Measurements from ENCODE around the gene INSYN2B.
A peak's percentile ranks its signal among the peaks of the same experiment; 100 is the strongest.
"Not testable (repeated sequence)": the region's sequence is repeated elsewhere in the genome, so short reads cannot be mapped to it uniquely, and the experiment has no call there.

The INSYN2B gene

DNA sequence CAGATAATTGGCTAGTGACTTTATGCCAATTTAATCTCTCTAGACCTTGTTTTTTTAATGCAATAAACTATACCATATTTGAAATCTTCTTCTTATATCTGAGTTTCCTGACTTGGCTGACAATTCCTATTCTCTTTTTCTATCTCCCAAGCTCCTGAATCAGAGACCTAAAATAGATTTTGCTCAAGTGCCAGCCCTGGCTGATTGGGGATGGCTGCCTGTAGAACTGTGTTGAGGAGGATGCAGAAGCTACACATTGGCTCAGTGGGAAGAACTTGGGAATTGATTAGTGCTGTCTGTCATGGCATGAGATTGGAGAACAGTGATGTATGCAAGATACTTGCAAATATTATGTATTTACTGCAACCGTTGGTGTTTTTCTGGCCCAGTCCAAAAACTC, 132.8 kb downstream of the INSYN2B start:
- no peak overlapping the region for H3K4me3 ChIP-seq (ENCODE audit: low read length)
- TF ChIP-seq, protein P1, sequence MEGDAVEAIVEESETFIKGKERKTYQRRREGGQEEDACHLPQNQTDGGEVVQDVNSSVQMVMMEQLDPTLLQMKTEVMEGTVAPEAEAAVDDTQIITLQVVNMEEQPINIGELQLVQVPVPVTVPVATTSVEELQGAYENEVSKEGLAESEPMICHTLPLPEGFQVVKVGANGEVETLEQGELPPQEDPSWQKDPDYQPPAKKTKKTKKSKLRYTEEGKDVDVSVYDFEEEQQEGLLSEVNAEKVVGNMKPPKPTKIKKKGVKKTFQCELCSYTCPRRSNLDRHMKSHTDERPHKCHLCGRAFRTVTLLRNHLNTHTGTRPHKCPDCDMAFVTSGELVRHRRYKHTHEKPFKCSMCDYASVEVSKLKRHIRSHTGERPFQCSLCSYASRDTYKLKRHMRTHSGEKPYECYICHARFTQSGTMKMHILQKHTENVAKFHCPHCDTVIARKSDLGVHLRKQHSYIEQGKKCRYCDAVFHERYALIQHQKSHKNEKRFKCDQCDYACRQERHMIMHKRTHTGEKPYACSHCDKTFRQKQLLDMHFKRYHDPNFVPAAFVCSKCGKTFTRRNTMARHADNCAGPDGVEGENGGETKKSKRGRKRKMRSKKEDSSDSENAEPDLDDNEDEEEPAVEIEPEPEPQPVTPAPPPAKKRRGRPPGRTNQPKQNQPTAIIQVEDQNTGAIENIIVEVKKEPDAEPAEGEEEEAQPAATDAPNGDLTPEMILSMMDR (IDR thresholded peaks at IDR 0.05; ENCODE audit: insufficient read depth, low read depth, low read length, missing control alignments) = no peak
- no peak for DNase-seq (ENCODE audit: low read depth)

DNA sequence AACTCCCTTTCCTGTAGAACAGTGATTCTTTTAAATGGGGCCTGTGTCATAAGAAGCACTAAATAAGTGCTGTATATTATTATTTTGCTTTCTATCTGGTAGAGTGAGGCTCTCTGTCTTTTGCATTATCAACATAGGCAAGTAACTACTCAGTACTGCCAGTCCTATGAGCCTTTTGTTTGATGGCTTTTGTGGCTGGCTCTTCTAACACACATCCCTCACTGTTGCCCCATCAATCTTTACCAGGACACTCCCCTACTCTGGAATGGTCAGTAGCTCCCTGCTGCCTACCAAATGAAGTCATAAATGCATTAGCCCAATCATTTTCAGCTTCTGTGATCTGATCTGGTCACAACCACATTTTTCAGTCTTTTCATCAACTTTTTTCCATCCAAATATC, 137.6 kb downstream of the INSYN2B start:
- no peak for DNase-seq (ENCODE audit: low read depth)
- TF ChIP-seq, protein P1 (IDR thresholded peaks at IDR 0.05; ENCODE audit: insufficient read depth, low read depth, low read length, missing control alignments) = no peak
- H3K4me3 ChIP-seq (ENCODE audit: low read length) = no peak overlapping the region

DNA sequence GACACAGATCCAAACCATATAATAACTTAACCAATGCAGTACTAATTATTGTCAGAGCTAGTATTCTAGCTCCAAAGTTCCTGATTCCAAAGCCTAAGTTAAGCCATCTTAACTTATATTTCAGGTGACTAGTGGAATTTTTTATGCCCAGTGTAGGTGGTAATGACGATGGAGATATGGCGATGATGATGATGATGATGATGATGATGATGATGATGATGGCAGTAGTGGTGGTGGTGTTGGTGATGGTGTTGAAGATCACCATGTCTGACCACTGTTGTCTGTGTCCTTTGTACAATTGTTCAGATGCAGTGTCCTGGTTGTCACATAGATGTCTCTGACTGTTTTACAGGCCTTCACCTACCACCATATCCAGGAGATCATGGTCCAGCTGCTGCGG, 139.9 kb downstream of the INSYN2B start:
- TF ChIP-seq, protein P1 (IDR thresholded peaks at IDR 0.05; ENCODE audit: insufficient read depth, low read depth, low read length, missing control alignments) = no peak
- no peak for DNase-seq (ENCODE audit: low read depth)
- H3K4me3 ChIP-seq (ENCODE audit: low read length) = no peak overlapping the region

DNA sequence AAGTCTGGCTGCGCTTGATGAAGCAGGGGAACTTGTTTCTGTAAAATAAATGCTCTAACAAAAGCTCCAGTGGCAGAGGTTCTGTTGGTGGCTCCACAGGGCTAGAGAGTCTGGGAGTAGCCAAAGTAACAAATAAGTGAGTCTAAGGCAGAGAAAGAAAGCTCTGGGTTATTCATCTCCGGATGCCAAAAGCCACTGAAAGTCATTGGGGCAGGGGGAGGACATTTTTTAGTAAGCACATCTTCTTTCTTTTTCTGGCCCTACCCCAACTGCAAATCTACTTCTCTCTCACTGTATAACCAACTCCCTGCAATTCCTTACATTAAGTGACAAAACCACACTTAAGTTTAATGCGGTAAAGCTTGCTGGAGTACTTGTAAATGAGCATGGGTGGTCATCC, 141.6 kb downstream of the INSYN2B start:
- TF ChIP-seq, protein P1 (IDR thresholded peaks at IDR 0.05; ENCODE audit: insufficient read depth, low read depth, low read length, missing control alignments) = no peak
- H3K4me3 ChIP-seq (ENCODE audit: low read length) = no peak overlapping the region
- DNase-seq (ENCODE audit: low read depth) = no peak

DNA sequence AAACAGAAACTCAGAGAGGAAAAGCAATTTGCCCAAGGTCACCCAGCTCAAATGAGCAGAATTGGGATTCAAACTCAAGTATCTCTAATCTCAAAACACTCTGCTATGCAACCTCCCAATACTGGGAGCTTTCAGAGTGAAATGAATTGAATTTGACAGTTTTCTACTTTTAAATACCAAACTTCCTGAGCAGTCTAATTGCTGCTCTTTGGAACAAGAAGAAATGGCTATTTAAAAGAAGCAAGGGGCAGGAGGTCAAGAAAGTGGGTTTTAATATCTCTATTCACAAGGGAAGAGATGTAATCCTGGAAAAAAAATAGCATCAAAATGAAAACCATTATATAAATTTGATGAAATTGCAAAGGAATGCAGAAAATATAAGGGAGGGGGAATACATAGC, 142.6 kb downstream of the INSYN2B start:
- TF ChIP-seq, protein P1 (IDR thresholded peaks at IDR 0.05; ENCODE audit: insufficient read depth, low read depth, low read length, missing control alignments) = no peak
- no peak for DNase-seq (ENCODE audit: low read depth)
- no peak overlapping the region for H3K4me3 ChIP-seq (ENCODE audit: low read length)

DNA sequence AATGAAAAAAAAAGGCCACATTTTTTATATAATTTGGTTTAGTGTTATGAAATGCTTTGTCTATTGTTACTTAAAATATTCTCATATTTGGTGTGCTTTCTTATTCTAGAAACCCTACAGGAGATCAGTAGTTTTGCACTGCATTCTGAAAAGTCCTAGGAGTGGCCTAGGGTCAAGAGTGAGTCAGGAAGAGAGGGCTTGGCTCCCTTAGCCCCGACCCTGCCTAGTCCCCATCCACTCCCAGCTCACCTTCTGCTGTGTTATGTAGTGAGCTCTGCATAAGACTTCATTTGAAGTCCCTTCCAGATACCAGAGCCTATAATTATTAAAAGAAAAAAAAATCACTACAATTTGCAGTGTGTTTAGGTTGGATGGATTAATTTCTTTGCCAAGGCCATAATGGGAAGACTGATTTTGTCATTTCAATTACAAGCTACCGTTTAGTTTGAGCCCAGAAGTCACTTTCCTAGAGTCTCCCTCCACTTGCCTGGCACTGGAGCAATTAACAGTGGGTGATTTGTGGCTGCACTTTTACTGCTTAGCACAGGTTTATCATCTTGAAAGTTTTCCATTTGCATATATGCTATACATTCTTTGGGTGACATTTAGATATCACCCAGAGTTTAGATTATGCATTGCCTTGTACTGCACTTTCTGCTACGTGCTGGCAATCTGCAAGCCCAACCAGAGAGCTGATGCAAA, 143.3 kb downstream of the INSYN2B start:
- TF ChIP-seq, protein P1 (IDR thresholded peaks at IDR 0.05; ENCODE audit: insufficient read depth, low read depth, low read length, missing control alignments) = no peak
- no peak overlapping the region for H3K4me3 ChIP-seq (ENCODE audit: low read length)
- no peak for DNase-seq (ENCODE audit: low read depth)

DNA sequence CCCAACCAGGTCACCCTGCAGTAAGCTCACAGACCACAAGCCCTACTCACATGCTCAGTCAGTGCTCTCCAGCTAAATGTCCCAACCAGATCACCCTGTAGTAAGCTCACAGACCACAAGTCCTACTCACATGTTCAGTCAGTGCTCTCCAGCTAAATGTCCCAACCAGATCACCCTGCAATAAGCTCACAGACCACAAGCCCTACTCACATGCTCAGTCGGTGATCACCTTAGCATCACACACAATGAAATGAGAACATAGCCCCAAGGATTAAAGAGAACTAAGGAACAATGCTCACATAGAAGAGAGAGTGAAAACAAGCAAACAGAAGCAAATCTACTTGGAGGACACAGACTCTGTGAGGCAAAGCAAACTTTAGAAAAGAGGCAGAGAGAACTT, 145.8 kb downstream of the INSYN2B start:
- DNase-seq (ENCODE audit: low read depth) = not testable (repeated sequence)

DNA sequence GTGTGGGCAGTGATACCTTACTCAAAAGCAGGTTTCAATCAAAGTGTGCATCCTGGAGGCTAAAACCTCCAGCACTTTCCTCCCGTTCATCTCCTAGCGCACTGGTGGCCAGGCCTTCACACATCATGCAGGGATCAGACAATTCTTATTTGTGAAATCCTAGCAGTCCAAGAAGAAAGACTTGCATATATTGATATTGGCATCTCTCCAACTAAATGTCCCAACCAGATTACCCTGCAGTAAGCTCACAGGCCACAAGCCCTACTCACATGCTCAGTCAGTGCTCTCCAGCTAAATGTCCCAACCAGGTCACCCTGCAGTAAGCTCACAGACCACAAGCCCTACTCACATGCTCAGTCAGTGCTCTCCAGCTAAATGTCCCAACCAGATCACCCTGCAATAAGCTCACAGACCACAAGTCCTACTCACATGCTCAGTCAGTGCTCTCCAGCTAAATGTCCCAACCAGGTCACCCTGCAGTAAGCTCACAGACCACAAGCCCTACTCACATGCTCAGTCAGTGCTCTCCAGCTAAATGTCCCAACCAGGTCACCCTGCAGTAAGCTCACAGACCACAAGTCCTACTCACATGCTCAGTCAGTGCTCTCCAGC, 146.5 kb downstream of the INSYN2B start:
- DNase-seq (ENCODE audit: low read depth) = peak; percentile 32
- H3K4me3 ChIP-seq (ENCODE audit: low read length) = not testable (repeated sequence)

More for the DNA sequence above, 145.8 kb downstream of the INSYN2B start:
- H3K4me3 ChIP-seq (ENCODE audit: low read length) = not testable (repeated sequence)

Data from epithelial cell of esophagus (primary cell).